GM12864 (cell line): ENCODE results near the gene IQCE.

Experiments used
- DNase-seq: peaks from one replicate; pipeline ENCODE4 v3.0.0-alpha.2; 2011; ENCODE audit warnings: low read depth
- H3K4me3 ChIP-seq: 2 replicates; pipeline ENCODE4 v1.5.1; 2011; ENCODE audit warnings: mild to moderate bottlenecking, low read depth, low read length, control low read depth
- CTCF ChIP-seq: IDR thresholded peaks from 2 replicates; pipeline ENCODE4 v1.5.1; 2011; ENCODE audit warnings: low read depth, mild to moderate bottlenecking, moderate library complexity, low read length, control low read depth, inconsistent platforms; ENCODE audit errors: missing control alignments

The IQCE gene

GRCh38 chr7:2601907-2602306, 43.1 kb downstream of the IQCE start:
- no peak overlapping the region for H3K4me3 ChIP-seq
- no peak for DNase-seq
- no peak for TF ChIP-seq CTCF

- DNase-seq: no peak
- H3K4me3 ChIP-seq: no peak overlapping the region
- TF ChIP-seq CTCF: no peak
These were observed 43.7 kb downstream of the IQCE start for GRCh38 chr7:2602406-2603043.

GRCh38 chr7:2603044-2603965, 44.5 kb downstream of the IQCE start:
- no peak for TF ChIP-seq CTCF
- H3K4me3 ChIP-seq: no peak overlapping the region
- DNase-seq: no peak

GRCh38 chr7:2604608-2605174, 45.9 kb downstream of the IQCE start:
- no peak for DNase-seq
- TF ChIP-seq CTCF: no peak
- H3K4me3 ChIP-seq: no peak overlapping the region

GRCh38 chr7:2605608-2606538, 47.1 kb downstream of the IQCE start:
- no peak overlapping the region for H3K4me3 ChIP-seq
- no peak for TF ChIP-seq CTCF
- no peak for DNase-seq

GRCh38 chr7:2606539-2606936, 47.8 kb downstream of the IQCE start:
- no peak for DNase-seq
- no peak for TF ChIP-seq CTCF
- no peak overlapping the region for H3K4me3 ChIP-seq
